Panc1 (cell line): ENCODE results near the gene ZNF462. TPM values are rescaled to one million over a fixed set of nuclear protein-coding genes. Genes with fewer than 3 reads are reported as not detected.

Experiments used
- ATAC-seq: fragments of 200-7000 bp; cut with Tn5 transposase; 2 replicates; pipeline ENCODE4 v1.9.1; 2020; ENCODE audit warnings: mild to moderate bottlenecking, moderate library complexity
- BruUV-seq: library from RNA; stranded (reverse); fragments of 400-500 nt; replicated peaks from 2 replicates; lab custom pipeline; 2021; lab: Mats Ljungman, UMichigan
- CTCF ChIA-PET: fragments of 300-600 bp; sonication (Branson Sonifier 250); formaldehyde crosslinking; loops from one replicate; lab custom pipeline; 2022; ENCODE audit warnings: antibody characterized with exemption; lab: Charles Lee
- POLR2A ChIA-PET: fragments of 300-600 bp; sonication (Branson Sonifier 250); formaldehyde crosslinking; loops from one replicate; lab custom pipeline; 2022; ENCODE audit warnings: antibody characterized with exemption; lab: Charles Lee
- DNase-seq: peaks from one replicate; pipeline ENCODE4 v3.0.0-alpha.2; 2010; ENCODE audit warnings: low read depth, low spot score
- H3K27ac ChIP-seq: 2 replicates; pipeline ENCODE4 v1.5.1; 2011; ENCODE audit warnings: mild to moderate bottlenecking, low read length, inconsistent platforms
- H3K27me3 ChIP-seq: fragments of 200-500 bp; sonication (Bioruptor generic); 2 replicates; pipeline ENCODE4 v1.6.0; 2014; ENCODE audit warnings: low read length, inconsistent platforms; ENCODE audit not compliant: control insufficient read depth, insufficient read depth
- H3K36me3 ChIP-seq: fragments of 200-500 bp; sonication (Bioruptor generic); 2 replicates; pipeline ENCODE4 v1.5.1; 2014; ENCODE audit warnings: inconsistent platforms, mild to moderate bottlenecking, low read length, moderate library complexity; ENCODE audit not compliant: control insufficient read depth, insufficient read depth
- H3K4me1 ChIP-seq: 2 replicates; pipeline ENCODE4 v1.5.1; 2011; ENCODE audit warnings: inconsistent platforms, mild to moderate bottlenecking, low read length, moderate library complexity; ENCODE audit not compliant: control insufficient read depth, insufficient read depth
- H3K4me3 ChIP-seq, 2 experiments: 2 replicates each; pipeline ENCODE4 v1.5.1; 2011 to 2012; ENCODE audit warnings: low read depth in 2 of 2, low read length in 2 of 2, mild to moderate bottlenecking in 2 of 2, inconsistent platforms in 1 of 2, moderate library complexity in 1 of 2
- H3K9me3 ChIP-seq: fragments of 200-500 bp; sonication (Bioruptor generic); 2 replicates; pipeline ENCODE4 v1.5.1; 2014; ENCODE audit warnings: low read depth, mild to moderate bottlenecking, inconsistent platforms, low read length, moderate library complexity; ENCODE audit not compliant: control insufficient read depth, insufficient read depth
- CTCF ChIP-seq: fragments of 450-650 bp; IDR thresholded peaks from 2 replicates; pipeline ENCODE4 v1.5.1; 2017; ENCODE audit warnings: mild to moderate bottlenecking
- POLR2AphosphoS5 ChIP-seq: IDR thresholded peaks from 2 replicates; pipeline ENCODE4 v1.6.1; 2012; ENCODE audit warnings: mild to moderate bottlenecking, low read depth, low read length, moderate library complexity
- REST ChIP-seq, 2 experiments: IDR thresholded peaks; 2 replicates each; pipeline ENCODE4 v1.6.1; 2011 to 2012; ENCODE audit warnings: low read depth in 2 of 2, control low read depth in 1 of 2, low read length in 1 of 2, mild to moderate bottlenecking in 1 of 2, moderate library complexity in 1 of 2; ENCODE audit not compliant: insufficient read depth in 1 of 2
- SIN3A ChIP-seq: IDR thresholded peaks from 2 replicates; pipeline ENCODE4 v1.6.1; 2012; ENCODE audit warnings: low read depth, mild to moderate bottlenecking, low read length, moderate library complexity, borderline replicate concordance; ENCODE audit not compliant: insufficient read depth
- TCF7L2 ChIP-seq: IDR thresholded peaks from 2 replicates; pipeline ENCODE4 v1.6.1; 2011; ENCODE audit warnings: mild to moderate bottlenecking, low read depth, low read length, inconsistent platforms
- in situ Hi-C: cut with HindIII; loops from 2 replicates; pipeline ENCODE4 v1.10.0; 2016; ENCODE audit warnings: low sequenced_read_pairs, low pct_unique_long_range_greater_than_20kb
- intact Hi-C: fragments of 100-400 bp; cut with micrococcal nuclease; formaldehyde crosslinking; loops from one replicate; pipeline ENCODE4 v1.10.0; 2022; ENCODE audit not compliant: unreplicated experiment
- total RNA-seq: library from RNA; stranded (reverse); gene quantifications from one replicate; pipeline ENCODE4 v1.2.1, GENCODE V29; 2021; ENCODE audit not compliant: unreplicated experiment

Gene ZNF462
- total RNA-seq, 1 experiment from 2014 or later: 34.8 TPM

- no peaks in the 10 kb centered on the region for H3K9me3 ChIP-seq
- in situ Hi-C loops: no loop called here
- H3K27me3 ChIP-seq: no peaks in the 10 kb centered on the region
- no peak for DNase-seq
- H3K4me1 ChIP-seq: peaks cover 9% of the 10 kb centered on the region
- no TSS peak for BruUV-seq
- no peak for ATAC-seq
- no peaks in the 10 kb centered on the region for H3K36me3 ChIP-seq
- intact Hi-C loops: no loop called here
- no peak overlapping the region for H3K27ac ChIP-seq
- no peak overlapping the region for H3K4me3 ChIP-seq
- ChIA-PET CTCF (no interaction called here), POLR2A (no interaction called here)
- no peak for TF ChIP-seq CTCF
- no peak for TF ChIP-seq REST (IDR thresholded peaks at IDR 0.05; ENCODE audit: insufficient read depth in 1 of 2, low read depth in 2 of 2, low read length in 1 of 2)
- TF ChIP-seq TCF7L2: no peak
- TF ChIP-seq SIN3A: no peak
- no peak for TF ChIP-seq POLR2AphosphoS5
Measured at GRCh38 chr9:106874652-106875051, 11.7 kb downstream of the ZNF462 start.

GRCh38 chr9:106875529-106875928 lies 12.6 kb downstream of the ZNF462 start:
- no TSS peak for BruUV-seq
- H3K4me3 ChIP-seq: no peak overlapping the region
- H3K27ac ChIP-seq: no peak overlapping the region
- DNase-seq (no peak), ATAC-seq (no peak)
- H3K9me3 ChIP-seq: no peaks in the 10 kb centered on the region
- peaks cover 9% of the 10 kb centered on the region for H3K4me1 ChIP-seq
- ChIA-PET CTCF (no interaction called here), POLR2A (no interaction called here)
- intact Hi-C loops: no loop called here
- in situ Hi-C loops: no loop called here
- H3K36me3 ChIP-seq: no peaks in the 10 kb centered on the region
- TF ChIP-seq TCF7L2 (no peak), REST (IDR thresholded peaks at IDR 0.05; ENCODE audit: insufficient read depth in 1 of 2, low read depth in 2 of 2, low read length in 1 of 2) (no peak), CTCF (no peak), POLR2AphosphoS5 (no peak), SIN3A (no peak)
- H3K27me3 ChIP-seq: no peaks in the 10 kb centered on the region
